ACC112 (cell line): ENCODE results near the gene UBAP1L.

ENCODE experiments used
- H2AFZ ChIP-seq: fragments of 200-600 bp; sonication (generic); one replicate; pipeline ENCODE4 v1.6.0; 2017; ENCODE audit warnings: antibody characterized with exemption, low read length; ENCODE audit not compliant: unreplicated experiment
- H3K27ac ChIP-seq: fragments of 200-600 bp; sonication (generic); 2 replicates; pipeline ENCODE4 v1.5.1; 2014; ENCODE audit warnings: low read depth, mild to moderate bottlenecking, antibody characterized with exemption, low read length, moderate library complexity
- H3K27me3 ChIP-seq: fragments of 200-600 bp; sonication (generic); 2 replicates; pipeline ENCODE4 v1.6.1; 2014; ENCODE audit warnings: mild to moderate bottlenecking, antibody characterized with exemption, low read length, moderate library complexity, mixed read lengths; ENCODE audit not compliant: insufficient read depth
- H3K36me3 ChIP-seq: fragments of 200-600 bp; sonication (generic); 2 replicates; pipeline ENCODE4 v1.6.1; 2016; ENCODE audit warnings: mild to moderate bottlenecking, antibody characterized with exemption, low read length, moderate library complexity, mixed read lengths; ENCODE audit not compliant: insufficient read depth
- H3K4me1 ChIP-seq: fragments of 200-600 bp; sonication (generic); one replicate; pipeline ENCODE4 v1.6.1; 2016; ENCODE audit warnings: low read length, mixed read lengths; ENCODE audit not compliant: insufficient read depth, unreplicated experiment, control insufficient read depth
- H3K4me3 ChIP-seq: fragments of 200-600 bp; sonication (generic); 2 replicates; pipeline ENCODE4 v1.5.1; 2014; ENCODE audit warnings: mild to moderate bottlenecking, low read depth, low read length
- H3K79me2 ChIP-seq: fragments of 200-600 bp; sonication (generic); one replicate; pipeline ENCODE4 v1.6.0; 2016; ENCODE audit warnings: low read length; ENCODE audit not compliant: control insufficient read depth, unreplicated experiment, insufficient read depth

UBAP1L gene

DNA sequence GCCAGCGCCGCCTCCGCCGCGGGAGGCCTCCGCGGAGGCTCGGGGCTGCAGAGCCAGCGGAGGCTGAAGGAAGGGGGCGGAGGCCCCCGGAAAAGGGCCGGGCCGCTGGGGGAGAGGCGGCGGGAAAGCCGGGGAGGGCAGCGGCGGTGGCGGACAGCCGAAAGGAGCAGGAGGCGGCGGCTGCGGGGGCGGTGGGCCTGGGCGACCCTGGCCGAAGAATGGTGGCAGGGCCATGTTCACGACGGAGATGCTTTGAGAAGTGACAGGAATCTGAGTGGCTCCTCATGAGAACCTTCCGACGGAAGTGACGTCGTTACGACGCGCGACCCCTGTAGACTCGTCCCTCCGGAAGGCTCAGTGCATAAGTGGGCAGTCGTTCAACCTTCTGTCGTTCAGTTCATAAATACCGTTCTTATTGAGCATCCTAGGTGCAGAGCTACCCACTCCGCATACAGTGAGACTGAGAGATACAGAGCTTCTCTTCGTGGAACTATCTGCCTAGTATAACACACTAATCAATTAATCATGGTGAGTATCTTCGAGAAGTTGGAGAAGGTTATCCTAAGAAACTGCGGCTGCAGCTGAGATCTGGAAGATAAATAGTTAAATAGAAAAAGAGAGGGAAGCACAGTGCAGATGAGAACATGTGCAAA, 18.7 kb upstream of the UBAP1L start, which contains the start of gene PDCD7:
Gene PDCD7, minus strand, starts transcription at position 261 of the 653 bp plus-strand sequence. Its CDS starts 27 bp downstream, at position 234.
- Histone ChIP-seq H3K27ac (peak within 1 kb of the TSS; percentile 77), H2AFZ (peak within 1 kb of the TSS; percentile 100), H3K36me3 (0 out of 2 replicates have a peak, but pooled peaks cover 9% of the 10 kb centered on the region)

GRCh38 chr15:65132878-65133547, 18.0 kb upstream of the UBAP1L start:
- peak overlapping the region; percentile 34 for H2AFZ ChIP-seq
- peak overlapping the region; percentile 95 for H3K4me3 ChIP-seq
- peaks cover 36% of the 10 kb centered on the region for H3K79me2 ChIP-seq
- H3K4me1 ChIP-seq: no peaks in the 10 kb centered on the region
- no peaks in the 10 kb centered on the region for H3K27me3 ChIP-seq
- peak overlapping the region; percentile 27; the same call in 1 of the 2 replicates for H3K27ac ChIP-seq
- peaks cover 14% of the 10 kb centered on the region; the same call in 1 of the 2 replicates for H3K36me3 ChIP-seq

More for the DNA sequence above, 18.7 kb upstream of the UBAP1L start, which contains the start of gene PDCD7:
- peak within 1 kb of the TSS; percentile 95 for H3K4me3 ChIP-seq
- H3K4me1 ChIP-seq: no peaks in the 10 kb centered on the region
- no peaks in the 10 kb centered on the region for H3K27me3 ChIP-seq
- H3K79me2 ChIP-seq: peaks cover 36% of the 10 kb centered on the region

- Histone ChIP-seq H3K4me3 (no peak overlapping the region), H3K27ac (no peak overlapping the region), H3K79me2 (peaks cover 43% of the 10 kb centered on the region)
These were observed 15.9 kb upstream of the UBAP1L start for GRCh38 chr15:65130941-65131340.

GRCh38 chr15:65115542-65115941, 542 bp upstream of the UBAP1L start:
- Histone ChIP-seq H3K4me3 (no peak overlapping the region), H3K79me2 (no peaks in the 10 kb centered on the region), H3K27ac (no peak overlapping the region), H3K36me3 (peaks cover 32% of the 10 kb centered on the region), H2AFZ (no peak overlapping the region), H3K4me1 (no peaks in the 10 kb centered on the region), H3K27me3 (no peaks in the 10 kb centered on the region)

More at GRCh38 chr15:65130941-65131340, 15.9 kb upstream of the UBAP1L start:
- Histone ChIP-seq H2AFZ (no peak overlapping the region), H3K27me3 (no peaks in the 10 kb centered on the region), H3K36me3 (peaks cover 27% of the 10 kb centered on the region), H3K4me1 (no peaks in the 10 kb centered on the region)

DNA sequence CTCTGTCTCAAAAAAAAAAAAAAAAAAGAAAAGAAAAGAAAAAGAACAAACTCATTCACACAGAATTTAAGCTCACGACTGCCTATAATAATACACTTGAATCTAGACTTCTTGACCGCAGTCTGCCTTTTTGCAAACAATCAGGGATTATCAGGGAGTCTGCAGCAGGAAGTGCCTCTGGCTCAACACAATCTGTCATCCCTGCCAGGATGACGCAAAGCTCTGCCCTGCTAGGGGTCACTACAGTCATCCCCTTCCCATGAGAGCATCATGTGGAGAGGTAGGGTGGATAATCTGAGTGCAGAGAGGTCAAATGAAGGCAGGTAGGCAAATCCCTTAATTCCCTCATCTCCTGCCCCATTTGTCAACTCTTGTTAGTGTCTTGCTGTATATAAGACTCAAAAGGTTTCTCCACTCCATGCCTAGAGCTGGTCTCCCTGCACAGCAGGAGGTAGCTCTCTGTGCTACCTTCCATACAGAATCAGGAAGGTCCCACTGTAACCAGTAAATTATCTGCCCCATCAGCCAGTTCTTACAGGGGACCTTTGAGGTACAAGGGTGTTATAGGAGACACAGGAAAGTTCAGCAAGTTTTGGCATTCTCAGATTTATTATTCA, 4.2 kb downstream of the UBAP1L start:
- no peak overlapping the region for H3K4me3 ChIP-seq
- no peak overlapping the region for H2AFZ ChIP-seq
- peak overlapping the region; percentile 15; the same call in 1 of the 2 replicates for H3K27ac ChIP-seq
- no peaks in the 10 kb centered on the region for H3K27me3 ChIP-seq
- peaks cover 6% of the 10 kb centered on the region; the same call in 1 of the 2 replicates for H3K36me3 ChIP-seq
- no peaks in the 10 kb centered on the region for H3K4me1 ChIP-seq
- H3K79me2 ChIP-seq: no peaks in the 10 kb centered on the region

- Histone ChIP-seq H3K79me2 (no peaks in the 10 kb centered on the region), H3K36me3 (peaks cover 1% of the 10 kb centered on the region; the same call in 1 of the 2 replicates)
These were observed 8.9 kb downstream of the UBAP1L start for GRCh38 chr15:65106011-65106590.

GRCh38 chr15:65105038-65105437, 10.0 kb downstream of the UBAP1L start:
- H3K27ac ChIP-seq: no peak overlapping the region
- H3K79me2 ChIP-seq: no peaks in the 10 kb centered on the region
- no peak overlapping the region for H2AFZ ChIP-seq
- peaks cover 8% of the 10 kb centered on the region; the same call in 1 of the 2 replicates for H3K36me3 ChIP-seq
- no peak overlapping the region for H3K4me3 ChIP-seq
- no peaks in the 10 kb centered on the region for H3K27me3 ChIP-seq
- H3K4me1 ChIP-seq: no peaks in the 10 kb centered on the region

More at GRCh38 chr15:65106011-65106590, 8.9 kb downstream of the UBAP1L start:
- H3K27ac ChIP-seq: no peak overlapping the region
- no peaks in the 10 kb centered on the region for H3K27me3 ChIP-seq
- no peaks in the 10 kb centered on the region for H3K4me1 ChIP-seq
- no peak overlapping the region for H2AFZ ChIP-seq
- no peak overlapping the region for H3K4me3 ChIP-seq

GRCh38 chr15:65102912-65103311, 12.1 kb downstream of the UBAP1L start:
- H3K27ac ChIP-seq: no peak overlapping the region
- no peaks in the 10 kb centered on the region for H3K27me3 ChIP-seq
- H3K4me3 ChIP-seq: no peak overlapping the region
- H3K36me3 ChIP-seq: peaks cover 16% of the 10 kb centered on the region; the same call in 1 of the 2 replicates
- H3K4me1 ChIP-seq: no peaks in the 10 kb centered on the region
- H3K79me2 ChIP-seq: no peaks in the 10 kb centered on the region
- no peak overlapping the region for H2AFZ ChIP-seq

- no peak overlapping the region for H3K4me3 ChIP-seq
- no peak overlapping the region for H3K27ac ChIP-seq
- H3K36me3 ChIP-seq: peaks cover 16% of the 10 kb centered on the region; the same call in 1 of the 2 replicates
- no peak overlapping the region for H2AFZ ChIP-seq
- H3K4me1 ChIP-seq: no peaks in the 10 kb centered on the region
- H3K27me3 ChIP-seq: no peaks in the 10 kb centered on the region
- no peaks in the 10 kb centered on the region for H3K79me2 ChIP-seq
These were observed 12.9 kb downstream of the UBAP1L start for GRCh38 chr15:65101891-65102708.
